DOHH2 (cell line): Measurements from ENCODE around the gene SCAPER.

Experiments
- CTCF ChIP-seq: fragments of 200-600 bp; sonication (generic); IDR thresholded peaks from one replicate; pipeline ENCODE4 v1.5.1; 2014; ENCODE audit warnings: antibody characterized with exemption, mild to moderate bottlenecking, low read depth, low read length; ENCODE audit not compliant: poor library complexity, severe bottlenecking
- EZH2phosphoT487 ChIP-seq: fragments of 200-600 bp; sonication (generic); IDR thresholded peaks from 2 replicates; pipeline ENCODE4 v1.6.1; 2017; ENCODE audit warnings: borderline replicate concordance, mild to moderate bottlenecking, antibody characterized with exemption, low read length, moderate library complexity, mixed read lengths

GRCh38 chr15:76863693-76864092 lies 41.4 kb downstream of the SCAPER start:
- no peak for TF ChIP-seq EZH2phosphoT487
- TF ChIP-seq CTCF = no peak
